OCI-LY1 (cell line): ENCODE data around the gene MICAL1.

Experiments used
- H2AFZ ChIP-seq: fragments of 200-600 bp; sonication (generic), shearing (Covaris generic); 2 replicates; pipeline ENCODE4 v1.6.0; 2014; ENCODE audit warnings: antibody characterized with exemption, mild to moderate bottlenecking, low read length
- H3F3A ChIP-seq: fragments of 200-600 bp; sonication (generic), shearing (Covaris generic); 2 replicates; pipeline ENCODE4 v1.6.0; 2014; ENCODE audit warnings: mild to moderate bottlenecking, antibody characterized with exemption, low read length, moderate library complexity; ENCODE audit not compliant: insufficient read depth
- H3K27ac ChIP-seq: fragments of 200-600 bp; sonication (generic); 2 replicates; pipeline ENCODE4 v1.5.1; 2014; ENCODE audit warnings: low read length, mixed run types, mild to moderate bottlenecking, low read depth; ENCODE audit not compliant: poor library complexity, severe bottlenecking
- H3K27me3 ChIP-seq: fragments of 200-600 bp; sonication (generic); 2 replicates; pipeline ENCODE4 v1.6.0; 2014; ENCODE audit warnings: antibody characterized with exemption, mild to moderate bottlenecking, low read length, moderate library complexity; ENCODE audit not compliant: insufficient read depth
- H3K36me3 ChIP-seq: fragments of 200-600 bp; sonication (generic); 2 replicates; pipeline ENCODE4 v1.6.1; 2014; ENCODE audit warnings: mild to moderate bottlenecking, antibody characterized with exemption, low read length, moderate library complexity, mixed read lengths; ENCODE audit not compliant: insufficient read depth
- H3K4me1 ChIP-seq: fragments of 200-600 bp; sonication (generic); 2 replicates; pipeline ENCODE4 v1.5.1; 2014; ENCODE audit warnings: mild to moderate bottlenecking, low read length, moderate library complexity; ENCODE audit not compliant: insufficient read depth, severe bottlenecking
- H3K4me2 ChIP-seq: fragments of 200-600 bp; sonication (generic), shearing (Covaris generic); 2 replicates; pipeline ENCODE4 v1.6.1; 2014; ENCODE audit warnings: low read length
- H3K4me3 ChIP-seq: fragments of 200-600 bp; sonication (generic); 2 replicates; pipeline ENCODE4 v1.5.1; 2014; ENCODE audit warnings: low read length, low read depth, mild to moderate bottlenecking, mixed read lengths; ENCODE audit not compliant: poor library complexity, severe bottlenecking
- H3K79me2 ChIP-seq: fragments of 200-600 bp; shearing (Covaris generic); 2 replicates; pipeline ENCODE4 v1.6.1; 2016; ENCODE audit warnings: mixed run types, low read length, mixed read lengths; ENCODE audit not compliant: insufficient read depth
- H3K9ac ChIP-seq: fragments of 200-600 bp; sonication (generic), shearing (Covaris generic); 2 replicates; pipeline ENCODE4 v1.6.1; 2014; ENCODE audit warnings: mild to moderate bottlenecking, low read length, mixed read lengths
- H3K9me2 ChIP-seq: fragments of 200-600 bp; sonication (generic), shearing (Covaris generic); 2 replicates; pipeline ENCODE4 v1.6.1; 2014; ENCODE audit warnings: low read depth, mild to moderate bottlenecking, low read length, mixed read lengths
- H3K9me3 ChIP-seq: fragments of 200-600 bp; shearing (Covaris generic); 2 replicates; pipeline ENCODE4 v1.6.1; 2014; ENCODE audit warnings: low read length, mixed read lengths
- H4K20me1 ChIP-seq: fragments of 200-600 bp; sonication (generic), shearing (Covaris generic); 2 replicates; pipeline ENCODE4 v1.6.0; 2016; ENCODE audit warnings: mild to moderate bottlenecking, low read length; ENCODE audit not compliant: insufficient read depth
- CTCF ChIP-seq: fragments of 200-600 bp; sonication (generic), shearing (Covaris generic); IDR thresholded peaks from 2 replicates; pipeline ENCODE4 v1.5.1; 2017; ENCODE audit warnings: mild to moderate bottlenecking, antibody characterized with exemption, low read length, moderate library complexity, mixed read lengths
- EZH2 ChIP-seq: fragments of 200-600 bp; sonication (generic), shearing (Covaris generic); IDR thresholded peaks from 2 replicates; pipeline ENCODE4 v1.8.0; 2017; ENCODE audit warnings: borderline replicate concordance, mixed run types, mild to moderate bottlenecking, antibody characterized with exemption, low read length, moderate library complexity, mixed read lengths

MICAL1 gene

GRCh38 chr6:109498936-109499335 is 43.4 kb upstream of the MICAL1 start:
- H3K79me2 ChIP-seq, result no peaks in the 10 kb centered on the region
- no peak overlapping the region for H2AFZ ChIP-seq
- H3K36me3 ChIP-seq, result no peaks in the 10 kb centered on the region
- no peak overlapping the region for H3K4me2 ChIP-seq
- TF ChIP-seq CTCF (no peak), EZH2 (no peak)
- no peaks in the 10 kb centered on the region for H3K4me1 ChIP-seq
- H3K27me3 ChIP-seq, result no peaks in the 10 kb centered on the region
- H3K9me2 ChIP-seq, result no peaks in the 10 kb centered on the region
- H3K9me3 ChIP-seq, result no peaks in the 10 kb centered on the region
- no peak overlapping the region for H3K4me3 ChIP-seq
- no peaks in the 10 kb centered on the region for H4K20me1 ChIP-seq
- no peaks in the 10 kb centered on the region for H3F3A ChIP-seq
- H3K27ac ChIP-seq, result no peak overlapping the region
- H3K9ac ChIP-seq, result no peak overlapping the region

GRCh38 chr6:109498052-109498451 is 42.5 kb upstream of the MICAL1 start:
- H3K27me3 ChIP-seq, result no peaks in the 10 kb centered on the region
- H3F3A ChIP-seq, result no peaks in the 10 kb centered on the region
- no peaks in the 10 kb centered on the region for H3K4me1 ChIP-seq
- no peaks in the 10 kb centered on the region for H3K36me3 ChIP-seq
- H4K20me1 ChIP-seq, result no peaks in the 10 kb centered on the region
- H3K9me2 ChIP-seq, result no peaks in the 10 kb centered on the region
- H3K79me2 ChIP-seq, result no peaks in the 10 kb centered on the region
- no peak overlapping the region for H3K4me3 ChIP-seq
- H2AFZ ChIP-seq, result no peak overlapping the region
- H3K9ac ChIP-seq, result no peak overlapping the region
- H3K27ac ChIP-seq, result no peak overlapping the region
- TF ChIP-seq EZH2 (no peak), CTCF (no peak)
- no peaks in the 10 kb centered on the region for H3K9me3 ChIP-seq
- H3K4me2 ChIP-seq, result no peak overlapping the region

GRCh38 chr6:109496036-109496772 is 40.6 kb upstream of the MICAL1 start:
- Histone ChIP-seq H3K9me2 (no peaks in the 10 kb centered on the region), H4K20me1 (no peaks in the 10 kb centered on the region), H3K36me3 (no peaks in the 10 kb centered on the region), H2AFZ (no peak overlapping the region), H3K4me1 (no peaks in the 10 kb centered on the region), H3K9ac (no peak overlapping the region), H3K9me3 (no peaks in the 10 kb centered on the region), H3K4me3 (no peak overlapping the region), H3K4me2 (no peak overlapping the region), H3K27ac (no peak overlapping the region), H3K79me2 (no peaks in the 10 kb centered on the region), H3F3A (no peaks in the 10 kb centered on the region), H3K27me3 (no peaks in the 10 kb centered on the region)
- TF ChIP-seq CTCF (no peak), EZH2 (no peak)
